DMS153 treated with DMSO at 0.1 percent for 48 hours (cell line): ENCODE data around the gene ALDH1A1.
"Not testable (repeated sequence)": the region's sequence is repeated elsewhere in the genome, so short reads cannot be mapped to it uniquely, and the experiment has no call there.

ENCODE experiments used
- DNase-seq: peaks from one replicate; lab custom pipeline; 2025; ENCODE audit not compliant: unreplicated experiment; lab: John Stamatoyannopoulos, UW

Gene ALDH1A1

DNA sequence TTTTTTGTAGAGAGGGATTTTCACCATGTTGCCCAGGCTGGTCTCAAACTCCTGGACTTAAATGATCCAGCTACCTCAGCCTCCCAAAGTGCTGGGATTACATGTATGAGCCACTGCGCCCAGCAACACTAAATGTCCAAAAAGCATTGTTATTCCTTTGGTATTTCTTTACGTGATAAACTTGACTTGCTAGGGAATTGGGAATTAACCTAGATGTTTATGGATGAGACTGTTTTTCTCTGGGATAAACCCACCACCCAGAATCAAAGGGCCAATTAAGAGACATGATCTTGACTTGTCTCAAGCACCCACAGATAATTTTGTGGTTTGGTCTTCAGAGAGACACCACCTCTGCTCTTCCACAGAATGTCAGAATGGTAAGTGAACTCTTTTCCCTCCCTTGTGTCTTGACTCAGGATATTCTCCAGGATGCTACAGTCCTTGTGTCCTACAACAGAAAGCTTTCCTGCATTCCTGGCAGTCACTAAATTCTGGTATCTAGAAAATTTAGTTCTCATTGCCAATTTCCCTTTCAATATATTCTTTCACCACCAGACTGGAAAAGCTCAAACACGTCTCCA, 55.7 kb downstream of the ALDH1A1 start:
- no peak for DNase-seq

DNA sequence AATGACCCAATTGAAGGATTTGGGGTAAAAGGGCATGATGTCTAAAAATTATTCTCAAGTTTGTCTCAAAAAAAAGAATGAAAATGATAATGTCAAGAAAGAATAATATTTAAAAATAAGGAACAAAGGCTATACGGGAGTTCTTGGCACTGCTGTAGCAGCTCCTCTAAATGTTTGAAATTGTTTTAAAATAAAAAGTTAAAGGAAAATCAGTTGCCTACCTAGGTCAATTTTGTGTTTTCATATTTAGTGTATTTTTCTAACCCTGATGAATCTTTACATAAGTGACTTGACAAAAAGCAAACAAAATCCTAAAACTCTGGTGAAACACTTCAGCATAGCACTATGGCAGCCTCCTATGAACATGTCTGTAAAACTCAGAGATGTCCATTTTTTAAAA, 56.4 kb downstream of the ALDH1A1 start:
- DNase-seq, result no peak

DNA sequence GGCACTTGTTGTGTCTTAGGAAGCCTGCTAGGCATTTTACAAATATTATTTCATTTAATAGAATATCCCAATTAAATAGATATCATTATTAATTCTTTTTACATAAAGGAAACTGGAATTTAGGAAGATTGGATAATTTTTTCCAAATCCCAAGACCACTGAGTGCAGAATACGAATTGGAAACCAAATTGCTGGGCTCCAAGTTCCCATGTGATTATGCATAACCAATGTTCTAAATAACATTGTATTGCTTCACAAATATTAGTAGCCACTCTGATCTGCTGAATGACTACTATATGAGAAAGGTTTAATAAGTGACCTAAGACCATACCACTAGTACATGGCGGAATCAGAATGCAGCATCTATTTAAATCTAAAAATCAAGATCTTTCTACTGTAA, 57.7 kb downstream of the ALDH1A1 start:
- no peak for DNase-seq

DNA sequence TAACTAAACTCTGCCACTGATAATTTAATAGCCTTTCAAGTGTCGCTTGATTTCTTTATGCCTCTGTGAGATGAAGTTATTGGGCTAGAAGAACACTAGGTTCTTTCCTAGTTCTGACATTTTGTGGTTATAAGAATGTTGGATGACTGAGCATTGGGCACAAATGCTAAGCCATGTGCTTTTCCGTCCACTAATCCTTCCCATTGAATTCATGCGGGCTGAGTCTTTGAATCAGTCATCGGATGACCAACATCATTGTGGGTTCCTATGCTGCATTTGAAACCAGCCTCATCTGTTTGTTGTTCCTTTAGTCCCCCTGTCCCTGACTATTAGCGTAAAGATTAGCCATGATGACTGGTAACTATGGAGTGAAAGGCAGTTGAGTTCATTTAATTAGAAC, 58.5 kb downstream of the ALDH1A1 start:
- no peak for DNase-seq

DNA sequence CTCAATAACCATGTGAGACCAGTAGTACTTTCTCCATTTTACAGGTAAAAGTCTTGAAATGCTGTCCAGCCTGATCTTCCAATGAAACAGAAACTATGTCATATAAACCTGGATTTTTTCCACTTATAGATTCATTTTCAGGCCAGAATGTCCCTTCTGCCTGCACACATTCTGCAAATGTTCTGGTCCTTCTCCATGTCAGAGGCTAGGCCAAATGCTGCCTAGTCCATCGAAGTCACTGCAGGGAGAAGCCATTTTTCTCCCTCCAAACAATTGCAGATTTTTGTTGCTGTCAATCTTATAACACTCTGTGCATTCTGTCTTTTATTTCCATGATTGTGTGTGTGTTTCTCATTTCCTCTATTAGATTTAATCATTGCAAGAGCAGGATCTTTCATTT, 59.4 kb downstream of the ALDH1A1 start:
- no peak for DNase-seq

DNA sequence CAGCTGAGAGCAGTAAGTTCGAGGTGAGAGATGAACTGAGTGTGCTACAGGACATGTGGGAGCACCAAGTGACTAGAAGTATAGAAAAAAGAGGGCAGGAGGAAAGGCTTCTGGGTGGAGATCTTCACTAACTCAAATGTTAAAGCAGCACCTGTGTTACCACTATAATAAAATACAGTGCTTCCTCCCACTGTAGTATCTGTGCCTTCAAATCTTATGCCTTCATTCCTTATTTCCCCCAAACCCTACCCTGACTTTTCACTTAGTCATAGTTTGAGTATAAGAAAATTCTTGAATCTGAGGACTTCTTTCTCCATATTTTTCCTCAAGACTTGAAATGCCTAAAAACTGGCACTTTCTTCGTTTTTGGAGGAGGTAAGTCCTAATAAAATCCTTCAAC, 61.8 kb downstream of the ALDH1A1 start:
- DNase-seq, result no peak

DNA sequence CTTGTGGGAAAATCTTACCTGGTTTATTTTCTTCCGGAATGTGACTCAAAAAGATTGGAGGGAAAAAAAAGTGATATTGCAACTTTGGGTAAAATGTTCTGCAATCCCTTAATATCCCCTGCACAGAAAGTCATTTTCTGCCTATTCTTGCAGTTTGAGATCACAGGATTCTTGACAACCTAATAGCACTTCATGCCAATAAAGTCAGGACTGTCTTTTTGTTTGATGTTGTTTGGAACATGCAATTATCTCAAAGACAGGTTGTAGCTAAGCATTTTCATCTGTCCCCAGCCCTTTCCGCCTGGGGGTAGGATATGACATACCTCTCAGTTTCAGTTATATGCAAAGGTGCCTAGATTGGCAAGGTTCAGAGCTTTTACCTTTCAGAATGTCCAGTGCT, 63.9 kb downstream of the ALDH1A1 start:
- DNase-seq, result no peak

DNA sequence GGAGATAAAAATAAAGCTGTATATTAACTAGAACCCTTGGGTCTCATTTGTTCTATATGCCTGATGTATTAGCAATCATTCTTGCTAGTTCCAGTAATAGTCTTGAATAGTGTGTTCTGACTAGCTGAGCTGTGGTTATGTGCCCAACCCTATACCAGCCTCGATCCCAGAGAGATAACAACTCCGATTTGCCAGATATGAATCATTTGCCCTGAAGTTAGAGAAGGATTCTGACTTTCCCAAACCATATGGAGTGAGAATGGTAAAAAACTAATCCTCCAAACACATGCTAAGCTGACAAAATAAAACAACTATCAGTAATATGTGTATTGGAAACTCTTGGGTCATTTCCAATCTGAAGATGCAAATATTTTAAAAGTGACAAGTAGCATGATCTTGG, 64.8 kb downstream of the ALDH1A1 start:
- no peak for DNase-seq

DNA sequence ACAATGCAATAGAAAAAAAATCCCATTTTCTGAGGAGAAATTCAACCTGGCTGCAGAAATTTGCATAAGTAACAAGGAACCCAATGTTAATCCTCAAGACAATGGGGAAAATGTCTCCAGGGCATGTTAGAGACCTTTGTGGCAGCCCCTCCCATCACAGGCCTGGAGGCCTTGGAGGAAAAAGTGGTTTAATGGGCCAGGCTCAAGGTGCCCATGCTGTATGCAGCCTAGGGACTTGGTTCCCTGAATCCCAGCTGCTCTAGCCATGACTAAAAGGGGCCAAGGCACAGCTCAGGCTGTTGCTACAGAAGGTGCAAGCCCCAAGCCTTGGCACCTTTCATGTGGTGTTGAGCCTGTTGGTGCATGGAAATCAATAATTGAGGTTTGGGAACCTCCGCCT, 66.5 kb downstream of the ALDH1A1 start:
- no peak for DNase-seq

DNA sequence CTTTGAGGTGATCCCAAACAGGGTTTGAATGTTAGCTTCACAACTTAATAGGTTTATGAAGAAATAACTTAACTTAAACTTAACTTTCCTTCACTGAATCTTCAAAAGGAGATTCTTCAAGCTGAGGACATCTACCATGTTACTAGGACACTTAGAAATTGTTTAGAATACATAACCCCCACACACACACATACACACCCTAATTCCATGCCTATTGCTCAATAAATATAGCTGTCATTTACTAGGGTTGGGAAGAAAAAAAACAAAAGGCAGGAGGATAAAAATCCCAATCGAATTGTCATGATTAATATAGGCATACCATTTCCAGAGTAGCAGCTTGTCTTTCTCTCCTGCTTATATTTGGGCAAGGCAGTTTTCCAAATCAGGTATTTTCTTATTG, 68.3 kb downstream of the ALDH1A1 start:
- no peak for DNase-seq

DNA sequence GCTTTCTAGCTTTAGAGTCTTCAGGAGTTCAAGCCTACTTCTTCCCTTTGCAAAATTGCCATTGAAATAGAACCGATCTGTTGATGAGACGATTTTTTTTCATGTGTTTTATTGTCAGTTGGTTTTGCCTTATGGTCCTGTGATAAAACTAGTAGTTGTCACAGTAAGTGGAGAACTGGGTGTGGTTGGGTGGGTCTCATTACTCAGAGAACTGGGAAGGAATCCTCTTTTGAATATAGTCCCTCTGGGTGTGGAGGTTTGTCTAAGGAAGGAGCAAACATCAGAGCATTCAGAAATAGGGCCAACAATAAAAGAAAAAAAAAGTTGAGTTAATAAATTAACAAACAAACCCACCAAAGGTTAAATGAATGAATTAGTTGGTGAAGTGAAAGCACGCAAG, 69.0 kb downstream of the ALDH1A1 start:
- no peak for DNase-seq

DNA sequence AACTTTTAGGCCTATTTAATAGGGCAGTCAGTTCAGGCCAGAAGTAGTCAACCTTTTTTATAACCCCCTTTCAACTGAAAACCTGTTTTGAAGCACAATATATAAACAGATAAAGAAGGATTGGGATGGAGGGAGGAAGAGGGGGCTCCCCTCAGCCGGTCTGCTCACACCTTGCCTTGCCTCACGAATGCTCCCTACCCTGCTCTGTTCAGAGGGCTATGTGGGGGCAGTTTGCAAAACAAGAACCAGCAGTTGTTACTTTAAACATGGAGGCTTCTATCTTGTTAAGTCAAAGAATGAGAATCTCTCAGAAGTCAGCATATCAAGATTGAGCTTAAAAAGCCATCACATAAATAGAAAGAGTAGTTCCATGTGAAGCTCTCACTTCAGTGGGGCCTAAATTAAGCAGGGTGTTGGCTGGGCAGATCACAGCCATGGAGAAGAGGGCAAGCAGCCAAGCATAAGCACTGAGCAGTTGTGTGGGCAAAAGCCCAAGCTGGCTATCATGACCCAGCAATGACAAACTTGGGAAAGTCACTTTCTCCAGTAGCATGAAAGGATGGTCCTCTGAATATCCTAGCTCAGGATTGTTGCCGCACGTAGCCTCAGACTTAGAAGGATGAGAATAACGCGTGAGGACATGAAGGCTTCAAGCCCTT, 70.6 kb downstream of the ALDH1A1 start:
- no peak for DNase-seq

DNA sequence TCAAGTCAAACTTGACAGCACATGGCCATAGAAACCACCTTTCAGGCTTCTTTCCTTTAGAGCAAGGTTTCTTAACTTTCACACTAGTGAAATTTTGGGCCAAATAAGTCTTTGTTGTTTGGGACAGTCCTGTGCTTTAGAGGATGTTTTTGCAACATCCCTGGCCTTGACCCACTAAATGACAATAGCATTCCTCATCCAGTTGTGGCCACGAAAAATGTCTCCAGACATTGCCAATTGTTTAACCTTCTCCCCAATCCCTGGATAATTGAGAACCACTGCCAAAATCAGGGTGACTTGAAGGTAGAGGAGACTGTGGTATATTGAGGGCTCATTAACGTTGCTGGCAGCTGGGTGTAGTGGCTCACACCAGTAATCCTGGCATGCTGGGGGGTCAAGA, 72.0 kb downstream of the ALDH1A1 start:
- DNase-seq, result no peak

DNA sequence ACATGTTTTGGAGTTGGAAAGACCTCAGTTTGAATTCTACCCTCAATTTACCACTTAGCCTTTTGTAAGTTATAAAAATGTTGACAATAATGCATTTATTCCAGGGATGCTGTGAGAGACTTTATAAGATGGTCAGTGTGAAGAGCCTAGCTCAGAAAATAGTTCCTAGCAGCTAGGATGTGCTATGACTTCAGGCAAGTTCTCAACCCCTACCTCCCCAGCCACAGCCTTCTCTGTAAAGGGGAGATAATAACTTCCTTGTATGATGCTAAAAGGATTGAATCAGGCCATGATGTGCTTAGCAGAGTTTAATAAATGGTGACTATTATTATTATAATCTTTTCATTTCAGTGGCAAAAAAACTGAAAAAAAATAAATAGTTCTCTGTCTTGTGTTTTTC, 77.6 kb downstream of the ALDH1A1 start:
- no peak for DNase-seq

DNA sequence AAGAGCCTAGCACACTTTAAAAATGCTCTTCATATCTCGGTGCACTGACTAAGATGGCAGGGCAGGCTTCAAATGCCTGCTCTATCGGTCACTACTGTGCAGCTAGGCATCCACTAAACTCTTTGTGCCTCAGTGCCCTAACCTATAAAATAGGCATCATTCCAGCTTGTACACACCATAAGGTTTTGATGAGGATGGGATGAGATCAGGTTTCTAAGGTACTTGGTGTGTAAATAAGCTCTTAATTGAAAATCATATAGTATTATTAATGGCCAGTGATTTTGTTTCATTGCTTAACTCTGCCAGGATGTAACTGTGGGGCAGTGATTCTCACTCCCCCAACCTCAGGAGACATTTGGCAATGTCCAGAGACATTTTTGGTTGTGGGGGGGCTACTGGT, 78.5 kb downstream of the ALDH1A1 start:
- DNase-seq, result no peak

DNA sequence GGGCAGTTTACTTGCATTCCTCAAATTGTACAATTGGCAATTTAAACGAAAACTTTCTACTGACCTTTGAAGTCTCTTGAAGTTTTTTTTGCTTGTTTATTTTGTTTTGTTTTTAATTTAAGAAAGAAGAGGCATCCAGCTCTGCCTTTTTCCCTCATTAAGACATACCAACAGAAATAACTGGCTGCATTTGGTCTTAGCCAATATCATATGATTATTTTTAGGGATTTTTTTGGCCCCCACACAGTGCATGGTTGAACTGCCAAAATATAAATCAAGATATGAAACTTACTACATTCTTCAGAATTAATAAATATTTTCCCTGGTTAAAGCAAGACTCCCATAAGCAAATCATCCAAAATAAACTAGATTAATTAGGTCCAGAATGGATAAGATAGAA, 79.4 kb downstream of the ALDH1A1 start:
- DNase-seq, result no peak

DNA sequence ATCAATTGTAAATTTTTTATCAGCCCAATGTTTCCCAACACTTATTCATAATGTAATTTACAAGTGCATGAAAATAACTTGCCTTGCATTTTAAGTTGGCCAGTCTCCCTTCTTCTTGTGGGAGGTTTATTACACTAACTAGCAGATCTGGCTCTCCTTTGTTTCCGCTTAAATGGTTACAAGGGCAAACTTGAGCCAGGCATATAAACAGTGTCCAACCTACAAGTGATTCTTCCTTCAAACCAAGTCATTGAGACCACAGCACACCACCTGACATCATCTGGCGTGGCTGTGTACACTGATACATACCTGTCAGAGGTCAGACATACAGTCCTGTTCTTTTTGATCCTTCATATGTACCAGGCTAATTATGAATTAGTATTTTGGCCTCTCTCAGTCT, 80.1 kb downstream of the ALDH1A1 start:
- no peak for DNase-seq

DNA sequence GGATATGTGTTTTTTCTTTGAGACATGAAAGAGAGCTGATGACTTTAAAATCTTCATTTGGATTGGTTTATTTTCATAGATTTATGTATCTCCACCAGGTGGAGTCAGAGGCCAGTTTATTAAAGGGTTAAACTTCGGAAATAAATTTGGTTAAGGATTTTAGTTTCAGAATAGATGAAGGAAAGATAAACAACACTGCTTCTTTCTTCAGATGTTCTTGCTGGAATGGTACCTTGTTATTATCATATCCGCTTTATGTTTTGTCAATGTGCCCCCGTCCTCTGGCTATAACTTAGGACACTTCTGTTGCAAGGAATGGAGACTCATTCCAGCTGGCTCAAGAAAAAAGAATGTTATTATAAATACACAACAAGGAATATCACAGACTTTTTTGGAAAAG, 81.2 kb downstream of the ALDH1A1 start:
- no peak for DNase-seq

DNA sequence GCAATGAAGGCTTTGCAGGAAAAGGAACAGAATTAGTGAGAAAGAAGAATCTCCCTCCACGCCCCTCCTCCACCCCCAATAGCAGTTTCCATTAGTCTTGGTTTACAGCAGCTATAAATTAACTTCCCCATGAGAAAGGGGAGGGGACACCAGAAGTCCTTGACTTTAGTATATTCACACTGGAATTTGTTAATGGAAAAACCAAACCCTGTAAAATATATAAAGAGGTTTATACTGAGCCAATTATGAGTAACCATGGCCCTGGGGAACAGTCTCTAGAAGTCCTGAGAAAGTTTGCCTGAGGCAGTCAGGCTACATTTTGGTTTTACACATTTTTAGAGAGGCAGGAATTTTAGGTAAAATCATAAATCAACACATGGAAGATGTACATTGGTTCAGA, 88.5 kb downstream of the ALDH1A1 start:
- no peak for DNase-seq

DNA sequence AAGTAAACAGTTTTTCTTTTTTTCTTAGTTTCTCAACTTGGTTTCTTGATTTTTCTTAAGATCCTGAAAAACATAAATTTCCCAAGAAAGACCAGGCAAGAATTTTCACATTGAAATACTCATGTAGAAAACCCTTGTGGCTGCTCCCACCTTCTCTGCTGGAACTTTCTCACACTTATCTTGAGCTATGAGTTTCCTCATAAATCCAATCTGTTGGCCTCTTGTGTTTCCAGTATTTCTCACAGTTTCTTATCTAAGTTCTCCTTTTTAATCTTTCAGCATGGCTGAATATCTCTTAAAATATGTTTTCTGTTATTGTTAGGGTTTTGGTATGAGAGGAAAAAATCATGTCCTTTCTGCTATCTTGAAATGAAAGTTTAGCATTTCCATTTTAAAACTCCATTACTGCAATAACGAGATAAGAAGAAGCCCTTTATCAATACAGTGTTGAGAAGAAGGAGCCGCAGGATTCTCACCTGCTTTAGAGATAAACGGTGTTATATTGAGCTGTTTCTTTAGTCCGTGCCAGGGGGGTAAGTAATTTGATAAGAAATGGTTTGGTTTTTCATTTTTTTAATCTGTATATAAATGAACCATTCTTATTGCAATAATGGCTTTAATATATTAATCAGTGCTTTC, 89.3 kb downstream of the ALDH1A1 start:
- no peak for DNase-seq

DNA sequence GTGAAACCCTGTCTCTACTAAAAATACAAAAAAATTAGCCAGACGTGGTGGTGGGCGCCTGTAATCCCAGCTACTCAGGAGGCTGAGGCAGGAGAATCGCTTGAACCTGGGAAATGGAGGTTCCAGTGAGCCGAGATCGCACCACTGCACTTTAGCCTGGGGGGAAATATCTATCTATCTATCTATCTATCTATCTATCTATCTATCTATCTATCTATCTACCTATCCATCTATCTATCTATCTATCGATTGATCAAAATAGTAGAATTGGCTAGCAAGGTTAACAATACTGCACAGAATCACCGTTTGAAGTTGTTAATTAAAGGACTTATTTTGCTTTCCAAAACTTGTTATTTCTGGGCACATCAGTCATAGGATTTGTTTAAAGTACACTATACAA, 90.1 kb downstream of the ALDH1A1 start:
- not testable (repeated sequence) for DNase-seq

DNA sequence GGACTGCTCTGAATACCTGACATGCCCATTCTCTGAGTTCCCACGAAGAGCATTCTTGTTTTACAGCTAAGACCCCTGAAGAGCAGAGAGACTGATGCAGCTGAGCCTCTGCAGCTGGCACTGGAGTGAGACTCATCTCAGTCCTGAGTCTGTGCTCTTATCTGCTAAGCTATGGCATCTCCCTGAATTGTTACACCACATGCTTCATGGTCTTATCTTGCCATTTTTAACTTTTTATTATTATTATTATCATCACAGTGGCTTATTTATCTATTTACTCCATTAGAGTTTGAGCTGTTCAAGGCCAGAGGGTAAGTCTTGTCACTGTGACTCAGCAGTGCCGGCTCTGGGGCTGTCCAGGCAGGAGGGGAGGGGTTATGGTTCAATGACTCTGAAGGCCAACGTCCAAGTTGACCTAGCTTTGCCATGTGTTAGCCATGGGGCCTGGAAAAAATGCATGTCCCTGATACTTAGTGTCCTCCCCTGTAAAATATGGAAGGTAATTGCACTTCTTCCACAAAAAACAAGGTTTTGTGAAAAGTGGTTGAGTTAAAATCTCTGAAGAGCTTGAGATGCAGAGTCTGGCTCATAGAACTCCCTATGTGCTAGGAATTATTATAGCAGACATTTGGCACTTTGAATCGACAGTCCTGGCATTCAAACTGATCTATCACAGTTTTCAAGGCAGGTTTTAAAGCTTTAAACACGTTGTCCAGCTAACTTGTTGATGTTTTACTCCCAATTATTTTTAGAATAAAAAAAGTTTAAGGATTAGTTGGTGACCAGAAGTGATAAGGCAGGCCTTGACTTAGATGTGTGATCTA, 94.6 kb downstream of the ALDH1A1 start:
- no peak for DNase-seq
